GM12878 (cell line): Measurements from ENCODE around the gene C16orf96. TPM values are rescaled to one million over a fixed set of nuclear protein-coding genes. Genes with fewer than 3 reads are reported as not detected.

Experiments
- ATF2 ChIP-seq: IDR thresholded peaks from 2 replicates; pipeline ENCODE4 v1.6.1; 2012; ENCODE audit warnings: low read length, inconsistent platforms
- BCL3 ChIP-seq: IDR thresholded peaks from 2 replicates; pipeline ENCODE4 v1.6.1; 2011; ENCODE audit warnings: borderline replicate concordance, low read depth, mild to moderate bottlenecking, moderate library complexity, low read length; ENCODE audit not compliant: insufficient read depth, poor library complexity, severe bottlenecking
- BHLHE40 ChIP-seq, 2 experiments: fragments of 450-650 bp in 1 of 2; IDR thresholded peaks; 2 replicates each; pipeline ENCODE4 v1.6.1; 2011 to 2017; ENCODE audit warnings: low read depth in 2 of 2, borderline replicate concordance in 1 of 2, improper control_type of control experiment in 1 of 2, low read length in 1 of 2, mild to moderate bottlenecking in 1 of 2
- BRCA1 ChIP-seq: IDR thresholded peaks from 2 replicates; pipeline ENCODE4 v1.6.1; 2011; ENCODE audit warnings: low read depth, low read length, improper control_type of control experiment
- CBX3 ChIP-seq: fragments of 200-600 bp; sonication (generic); IDR thresholded peaks from 2 replicates; pipeline ENCODE4 v1.6.1; 2016; ENCODE audit warnings: low read depth, borderline replicate concordance
- CBX5 ChIP-seq: sonication (generic); IDR thresholded peaks from 2 replicates; pipeline ENCODE4 v1.6.1; 2016; ENCODE audit warnings: low read depth, moderate library complexity, mild to moderate bottlenecking, inconsistent platforms
- CEBPZ ChIP-seq: fragments of 150-350 bp; IDR thresholded peaks from 2 replicates; pipeline ENCODE4 v1.6.1; 2016; ENCODE audit warnings: low read depth, low read length
- EGR1 ChIP-seq, 2 experiments: IDR thresholded peaks; 1 replicate in 1 of 2; 2 replicates in 1 of 2; pipeline ENCODE4 v1.6.1; 2011 to 2012; ENCODE audit warnings: low read depth in 2 of 2, low read length in 2 of 2, borderline replicate concordance in 1 of 2, mild to moderate bottlenecking in 1 of 2, moderate library complexity in 1 of 2
- EZH2 ChIP-seq: IDR thresholded peaks from 2 replicates; pipeline ENCODE4 v1.6.1; 2012; ENCODE audit warnings: low read depth, mild to moderate bottlenecking, control low read depth, inconsistent platforms, low read length, borderline replicate concordance; ENCODE audit not compliant: control insufficient read depth
- FOXK2 ChIP-seq: fragments of 450-650 bp; IDR thresholded peaks from 2 replicates; pipeline ENCODE4 v1.6.1; 2017; ENCODE audit warnings: mild to moderate bottlenecking, moderate library complexity
- GATAD2B ChIP-seq: fragments of 450-650 bp; conservative IDR thresholded peaks from 2 replicates; pipeline ENCODE4 v1.6.1; 2017; ENCODE audit warnings: low read depth, mild to moderate bottlenecking, moderate library complexity
- MTA3 ChIP-seq: IDR thresholded peaks from 2 replicates; pipeline ENCODE4 v1.6.1; 2012; ENCODE audit warnings: low read length, inconsistent platforms, borderline replicate concordance
- NRF1 ChIP-seq: conservative IDR thresholded peaks from 2 replicates; pipeline ENCODE4 v1.6.1; 2011; ENCODE audit warnings: mild to moderate bottlenecking, low read depth, low read length, improper control_type of control experiment
- PAX8 ChIP-seq: fragments of 450-650 bp; IDR thresholded peaks from 2 replicates; pipeline ENCODE4 v1.6.1; 2017; ENCODE audit warnings: mild to moderate bottlenecking, moderate library complexity
- POLR2AphosphoS5 ChIP-seq: IDR thresholded peaks from 2 replicates; pipeline ENCODE4 v1.6.1; 2011; ENCODE audit warnings: mild to moderate bottlenecking, low read length, inconsistent platforms
- REST ChIP-seq: IDR thresholded peaks from 2 replicates; pipeline ENCODE4 v1.6.1; 2012; ENCODE audit warnings: mild to moderate bottlenecking, low read depth, low read length
- SMAD1 ChIP-seq: fragments of 450-650 bp; IDR thresholded peaks from 2 replicates; pipeline ENCODE4 v1.6.1; 2018; ENCODE audit warnings: mild to moderate bottlenecking, low read depth; ENCODE audit not compliant: partially characterized antibody
- SREBF2 ChIP-seq: IDR thresholded peaks from 2 replicates; pipeline ENCODE4 v1.6.1; 2012; ENCODE audit warnings: mild to moderate bottlenecking, low read length
- TBL1XR1 ChIP-seq: IDR thresholded peaks from 2 replicates; pipeline ENCODE4 v1.6.1; 2012; ENCODE audit warnings: low read depth, low read length, improper control_type of control experiment
- YBX1 ChIP-seq: fragments of 450-650 bp; IDR thresholded peaks from 2 replicates; pipeline ENCODE4 v1.6.1; 2016; ENCODE audit warnings: antibody characterized with exemption
- polyA plus RNA-seq, 11 experiments: library from polyadenylated mRNA; depleted of rRNA in 4 of 11; unstranded in 6 of 11; stranded (reverse) in 5 of 11; fragments of >200 nt; fragmentation: Nextera tagmentation in 4 of 11; fragmentation: Illumina TruSeq in 1 of 11; extraction: Ambion mirVana in 4 of 11; extraction: Trizol in 1 of 11; gene quantifications; 1 replicate in 1 of 11; 2 replicates in 10 of 11; pipeline versions ENCODE4 v1.2.1 to v1.2.3, GENCODE V29; 2011 to 2016; ENCODE audit warnings: inconsistent platforms in 2 of 11, missing spikeins in 2 of 11, low read depth in 1 of 11
- total RNA-seq, 4 experiments: library from RNA; depleted of rRNA in 3 of 4; stranded (reverse); fragments of >200 nt in 3 of 4; fragmentation: Illumina TruSeq in 1 of 4; extraction: Trizol in 1 of 4; gene quantifications; 2 replicates each; pipeline versions ENCODE4 v1.2.1 to v1.2.3, GENCODE V29; 2013 to 2021

The C16orf96 gene
- total and polyA plus RNA-seq, 10 of the 15 experiments (the other 5 are each of a cell fraction or from before 2014, with no cell fraction given): 0.01 to 0.08 (median 0.01) TPM; not detected in 7

GRCh38 chr16:4538350-4539235 is 17.5 kb upstream of the C16orf96 start, which contains the start of gene CDIP1 (continued):
- no peak for TF ChIP-seq PAX8
- no peak for TF ChIP-seq BRCA1
- TF ChIP-seq BHLHE40 (IDR thresholded peaks at IDR 0.05; ENCODE audit: borderline replicate concordance in 1 of 2, low read depth in 2 of 2, low read length in 1 of 2): peak; percentile 93 to 96
- TF ChIP-seq GATAD2B: 0 out of 2 replicates have a peak, but pooled peaks have one; percentile 15
- TF ChIP-seq FOXK2: no peak
- no peak for TF ChIP-seq YBX1
- no peak for TF ChIP-seq TBL1XR1
- no peak for TF ChIP-seq MTA3
- TF ChIP-seq SMAD1: no peak
- peak; percentile 82; the same call in 1 of the 2 replicates for TF ChIP-seq CBX5
- TF ChIP-seq NRF1: no peak
- peak; percentile 47; the same call in 1 of the 2 replicates for TF ChIP-seq ATF2
- no peak for TF ChIP-seq BCL3
- TF ChIP-seq EZH2: no peak
- TF ChIP-seq CBX3: no peak
- TF ChIP-seq SREBF2: no peak
- TF ChIP-seq REST: no peak
- no peak for TF ChIP-seq CEBPZ
- TF ChIP-seq EGR1 (IDR thresholded peaks at IDR 0.05; ENCODE audit: borderline replicate concordance in 1 of 2, low read depth in 2 of 2, low read length in 2 of 2): peak; percentile 61 to 92
- peak; percentile 89 for TF ChIP-seq POLR2AphosphoS5
